HepG2 (cell line): ENCODE measurements around the gene IWS1. TPM values are rescaled to one million over a fixed set of nuclear protein-coding genes. Genes with fewer than 3 reads are reported as not detected.

Experiments
- ATAC-seq: fragments of 200-7000 bp; cut with Tn5 transposase; 3 replicates; pipeline ENCODE4 v1.9.1; 2020; ENCODE audit warnings: mild to moderate bottlenecking, moderate library complexity
- BruUV-seq: library from RNA; stranded (reverse); fragments of 400-500 nt; replicated peaks from 2 replicates; lab custom pipeline; 2021; lab: Mats Ljungman, UMichigan
- CTCF ChIA-PET: fragments of 300-600 bp; formaldehyde crosslinking; extraction: SDS; loops from one replicate; lab custom pipeline; 2021; ENCODE audit warnings: low total read pairs, inconsistent platforms, low intra/inter-chr PET ratio; lab: Yijun Ruan, JAX
- POLR2A ChIA-PET: fragments of 350-600 bp; sonication (Branson Sonifier 250); formaldehyde crosslinking; loops from one replicate; lab custom pipeline; 2020; ENCODE audit warnings: antibody characterized with exemption, inconsistent platforms; lab: Yijun Ruan, JAX
- DNase-seq: peaks from one replicate; pipeline ENCODE4 v3.0.0-alpha.2; 2015; ENCODE audit warnings: low spot score
- FAIRE-seq: peaks from 3 replicates; lab custom pipeline; 2011; peaks lifted over from hg19 to GRCh38; lab: Jason Lieb, UNC
- H2AFZ ChIP-seq: one replicate; pipeline ENCODE4 v1.6.1; 2011; ENCODE audit warnings: low read length, inconsistent platforms
- H3K27ac ChIP-seq: fragments of 300-600 bp; 3 replicates; pipeline ENCODE4 v1.8.0; 2011; ENCODE audit warnings: mixed run types, mild to moderate bottlenecking, mixed read lengths, low read length, inconsistent platforms; ENCODE audit not compliant: insufficient read depth; ENCODE audit errors: extremely low read length
- H3K27me3 ChIP-seq, 2 experiments: fragments of 200-600 bp in 1 of 2; 2 replicates in 1 of 2; 3 replicates in 1 of 2; pipeline versions ENCODE4 v1.6.0 to v1.8.0; 2011; ENCODE audit warnings: low read length in 2 of 2, mild to moderate bottlenecking in 2 of 2, moderate library complexity in 2 of 2, inconsistent platforms in 1 of 2; ENCODE audit not compliant: insufficient read depth in 2 of 2, control insufficient read depth in 1 of 2
- H3K36me3 ChIP-seq, 2 experiments: fragments of 200-600 bp in 1 of 2; replicated peaks in 1 of 2; 2 replicates in 1 of 2; 3 replicates in 1 of 2; pipeline versions ENCODE4 v1.5.1 to v1.8.0; 2011; ENCODE audit warnings: low read length in 2 of 2, inconsistent platforms in 1 of 2; ENCODE audit not compliant: insufficient read depth in 2 of 2, control insufficient read depth in 1 of 2
- H3K4me1 ChIP-seq: 2 replicates; pipeline ENCODE4 v1.5.1; 2012; ENCODE audit warnings: low read length, inconsistent platforms; ENCODE audit not compliant: insufficient read depth
- H3K4me2 ChIP-seq: 2 replicates; pipeline ENCODE4 v1.6.0; 2011; ENCODE audit warnings: low read depth, low read length, inconsistent platforms
- H3K4me3 ChIP-seq, 3 experiments: fragments of 200-600 bp in 1 of 3; sonication (generic), shearing (Covaris generic) in 1 of 3; replicated peaks in 1 of 3; 2 replicates each; pipeline ENCODE4 v1.5.1; 2011 to 2016; ENCODE audit warnings: low read length in 3 of 3, inconsistent platforms in 2 of 3, low read depth in 2 of 3, mild to moderate bottlenecking in 2 of 3, control low read depth in 1 of 3, mixed read lengths in 1 of 3; ENCODE audit not compliant: insufficient read depth in 1 of 3
- H3K79me2 ChIP-seq: one replicate; pipeline ENCODE4 v1.6.1; 2011; ENCODE audit warnings: low read length, inconsistent platforms; ENCODE audit not compliant: insufficient read depth
- H3K9ac ChIP-seq: 2 replicates; pipeline ENCODE4 v1.6.0; 2011; ENCODE audit warnings: mild to moderate bottlenecking, low read depth, low read length, inconsistent platforms; ENCODE audit not compliant: insufficient read depth
- H3K9me3 ChIP-seq: 2 replicates; pipeline ENCODE4 v1.5.1; 2012; ENCODE audit warnings: mild to moderate bottlenecking, low read length
- H4K20me1 ChIP-seq: 2 replicates; pipeline ENCODE4 v1.6.0; 2011; ENCODE audit warnings: inconsistent platforms, mild to moderate bottlenecking, low read length, moderate library complexity; ENCODE audit not compliant: insufficient read depth
- HMG20B ChIP-seq: conservative IDR thresholded peaks from 2 replicates; pipeline ENCODE4 v1.6.1; 2016; ENCODE audit warnings: missing genetic modification reagents, missing compliant biosample characterization
- HOMEZ ChIP-seq: IDR thresholded peaks from 2 replicates; pipeline ENCODE4 v1.6.1; 2016; ENCODE audit warnings: low read depth
- IRF2 ChIP-seq: IDR thresholded peaks from 2 replicates; pipeline ENCODE4 v1.6.1; 2018; ENCODE audit warnings: missing genetic modification reagents, missing compliant biosample characterization
- MTERF4 ChIP-seq: sonication (generic); formaldehyde crosslinking; IDR thresholded peaks from 2 replicates; pipeline ENCODE4 v1.8.0; 2023; ENCODE audit warnings: mild to moderate bottlenecking, missing genetic modification reagents
- NPAS2 ChIP-seq: sonication (generic); formaldehyde crosslinking; IDR thresholded peaks from 2 replicates; pipeline ENCODE4 v1.8.0; 2022; ENCODE audit warnings: mild to moderate bottlenecking, missing genetic modification reagents, borderline replicate concordance
- ONECUT2 ChIP-seq: sonication (generic); formaldehyde crosslinking; IDR thresholded peaks from 2 replicates; pipeline ENCODE4 v1.4.0; 2020; ENCODE audit warnings: missing genetic modification reagents
- PPARG ChIP-seq: conservative IDR thresholded peaks from 2 replicates; pipeline ENCODE4 v1.6.1; 2016; ENCODE audit warnings: missing biosample characterization, missing genetic modification reagents
- RBM39 ChIP-seq: fragments of 200-400 bp; formaldehyde crosslinking; IDR thresholded peaks from one replicate; pipeline ENCODE4 v1.6.1; 2018; ENCODE audit warnings: antibody characterized with exemption, mild to moderate bottlenecking, low read depth, low read length; ENCODE audit not compliant: poor library complexity, severe bottlenecking
- SRY ChIP-seq: sonication (generic); formaldehyde crosslinking; IDR thresholded peaks from 2 replicates; pipeline ENCODE4 v1.8.0; 2022; ENCODE audit warnings: mild to moderate bottlenecking, missing genetic modification reagents
- TMF1 ChIP-seq: sonication (generic); formaldehyde crosslinking; IDR thresholded peaks from 2 replicates; pipeline ENCODE4 v1.8.1; 2022; ENCODE audit warnings: low read depth, missing genetic modification reagents
- USF2 ChIP-seq, 2 experiments: sonication (generic) in 1 of 2; formaldehyde crosslinking in 1 of 2; IDR thresholded peaks; 2 replicates each; pipeline versions ENCODE4 v1.5.1 to v1.6.1; 2011 to 2020; ENCODE audit warnings: borderline replicate concordance in 1 of 2, low read depth in 1 of 2, low read length in 1 of 2, mild to moderate bottlenecking in 1 of 2, missing genetic modification reagents in 1 of 2, moderate library complexity in 1 of 2
- ZEB1 ChIP-seq: IDR thresholded peaks from 2 replicates; pipeline ENCODE4 v1.6.1; 2012; ENCODE audit warnings: mild to moderate bottlenecking, low read depth, inconsistent platforms; ENCODE audit not compliant: insufficient replicate concordance
- ZMYM2 ChIP-seq: sonication (generic); formaldehyde crosslinking; IDR thresholded peaks from 2 replicates; pipeline ENCODE4 v1.8.0; 2022; ENCODE audit warnings: mild to moderate bottlenecking, missing genetic modification reagents
- ZNF263 ChIP-seq: sonication (generic); formaldehyde crosslinking; IDR thresholded peaks from 2 replicates; pipeline ENCODE4 v1.4.0; 2020; ENCODE audit warnings: missing genetic modification reagents
- ZNF530 ChIP-seq: sonication (generic); formaldehyde crosslinking; IDR thresholded peaks from 2 replicates; pipeline ENCODE4 v1.5.0; 2020; ENCODE audit warnings: low read depth, mild to moderate bottlenecking, missing genetic modification reagents
- ZNF605 ChIP-seq: sonication (generic); formaldehyde crosslinking; IDR thresholded peaks from 2 replicates; pipeline ENCODE4 v1.8.0; 2022; ENCODE audit warnings: mild to moderate bottlenecking, missing genetic modification reagents
- ZSCAN9 ChIP-seq: IDR thresholded peaks from 2 replicates; pipeline ENCODE4 v1.6.1; 2016; ENCODE audit warnings: borderline replicate concordance
- WGBS: methylation state at CpG from one replicate; pipeline ENCODE4 v1.1.6; 2017; ENCODE audit warnings: low lambda C conversion rate; 5-methylcytosine and 5-hydroxymethylcytosine counted together
- in situ Hi-C: cut with HindIII; loops from 2 replicates; pipeline ENCODE4 v1.10.0; 2017; ENCODE audit warnings: low pct_unique_long_range_greater_than_20kb; ENCODE audit not compliant: extremely low pct_ligation_motif_present
- intact Hi-C: fragments of 100-400 bp; cut with micrococcal nuclease; formaldehyde crosslinking; loops from one replicate; pipeline ENCODE4 v1.10.0; 2022; ENCODE audit not compliant: unreplicated experiment
- polyA plus RNA-seq, 8 experiments: library from polyadenylated mRNA; depleted of rRNA in 3 of 8; stranded (reverse) in 7 of 8; unstranded in 1 of 8; fragments of >200 nt; fragmentation: Illumina TruSeq in 4 of 8; extraction: Trizol in 4 of 8; gene quantifications; 2 replicates each; pipeline versions ENCODE4 v1.2.1 to v1.2.3, GENCODE V29; 2011 to 2016; ENCODE audit warnings: low read depth in 4 of 8, missing spikeins in 1 of 8, mixed read lengths in 1 of 8; ENCODE audit not compliant: insufficient read depth in 1 of 8
- total RNA-seq, 5 experiments: library from RNA; depleted of rRNA; stranded (reverse); fragments of >200 nt; fragmentation: Illumina TruSeq; extraction: Trizol; gene quantifications; 2 replicates each; pipeline ENCODE4 v1.2.3, GENCODE V29; 2016; ENCODE audit warnings: low read depth in 1 of 5

IWS1 gene
- total and polyA plus RNA-seq, 2 of the 13 experiments (the other 11 are each of a cell fraction or from before 2014, with no cell fraction given): 28.9 to 62.3 TPM

GRCh38 chr2:127527001-127527804, 914 bp upstream of the IWS1 start:
- DNase-seq (peak; percentile 68), ATAC-seq (peak; percentile 32), FAIRE-seq (peak; percentile 51)
- intact Hi-C loops (loop anchor here (2.0 kb wide), 1 partner anchor 16 kb away; no protein-coding TSS in a partner anchor), in situ Hi-C loops (no loop called here)
- peaks cover 42% of the 10 kb centered on the region for H3K4me1 ChIP-seq
- peaks cover 37% of the 10 kb centered on the region for H3K79me2 ChIP-seq
- ChIA-PET POLR2A (interaction anchor here (0.6 to 2.3 kb wide), 28 partner anchors 8 to 564 kb away, joined by 3 to 41 read pairs (median 4); partner anchors contain the start of genes ERCC3, MYO7B, PROC and SFT2D3), CTCF (no interaction called here)
- H2AFZ ChIP-seq: peak overlapping the region; percentile 99
- H3K36me3 ChIP-seq: peaks cover 0 to 20% of the 10 kb centered on the region in 2 experiments; a peak in 4 of 5 replicates
- peaks cover 5% of the 10 kb centered on the region for H3K9me3 ChIP-seq
- H3K27me3 ChIP-seq: peaks cover 0 to 2% of the 10 kb centered on the region in 2 experiments; a peak in 1 of 5 replicates
- H3K4me3 ChIP-seq: peak overlapping the region; percentile 91 to 93 (median 92)
- H3K4me2 ChIP-seq: peak overlapping the region; percentile 96
- under 1% methylated on average over 13 of the region's 13 CpGs for WGBS
- BruUV-seq: no TSS peak
- H3K27ac ChIP-seq: peak overlapping the region; percentile 91
- H3K9ac ChIP-seq: peak overlapping the region; percentile 95
- no peaks in the 10 kb centered on the region for H4K20me1 ChIP-seq
- TF ChIP-seq RBM39: no peak
- no peak for TF ChIP-seq ZNF605 (CRISPR knock-in tag)
- TF ChIP-seq PPARG (CRISPR knock-in tag): 0 out of 2 replicates have a peak, but pooled peaks have one; percentile 8
- peak; percentile 15; the same call in 1 of the 2 replicates for TF ChIP-seq IRF2 (CRISPR knock-in tag)
- TF ChIP-seq HOMEZ (CRISPR knock-in tag): 0 out of 2 replicates have a peak, but pooled peaks have one; percentile 13
- TF ChIP-seq ZNF263 (CRISPR knock-in tag): peak; percentile 85
- 0 out of 2 replicates have a peak, but pooled peaks have one; percentile 8 for TF ChIP-seq HMG20B (CRISPR knock-in tag)
- TF ChIP-seq ONECUT2 (CRISPR knock-in tag): no peak
- no peak for TF ChIP-seq NPAS2 (CRISPR knock-in tag)
- TF ChIP-seq SRY (CRISPR knock-in tag): no peak
- no peak for TF ChIP-seq ZNF530
- peak; percentile 66 for TF ChIP-seq ZEB1
- no peak for TF ChIP-seq ZMYM2 (CRISPR knock-in tag)
- TF ChIP-seq ZSCAN9 (CRISPR knock-in tag): 0 out of 2 replicates have a peak, but pooled peaks have one; percentile 14
- TF ChIP-seq MTERF4 (CRISPR knock-in tag): no peak
- no peak for TF ChIP-seq TMF1 (CRISPR knock-in tag)
- no peak; the same call in 1 of the 2 replicates for TF ChIP-seq USF2 (IDR thresholded peaks at IDR 0.05; ENCODE audit: low read depth, low read length)
- peak; percentile 41; the same call in 1 of the 2 replicates for TF ChIP-seq USF2 (CRISPR knock-in tag; IDR thresholded peaks at IDR 0.05; ENCODE audit: borderline replicate concordance)
